Fibroblast of lung (primary cell): ENCODE measurements around the gene EHMT1. TPM values are rescaled to one million over a fixed set of nuclear protein-coding genes. Genes with fewer than 3 reads are reported as not detected.
"Not testable (repeated sequence)": the region's sequence is repeated elsewhere in the genome, so short reads cannot be mapped to it uniquely, and the experiment has no call there.

Source experiments
- DNase-seq, 2 donors: peaks; one replicate each; pipeline versions ENCODE4 v3.0.0 to v3.0.0-alpha.2; 2010; ENCODE audit warnings: low read depth in 2 of 2
- H2AFZ ChIP-seq: 2 replicates; pipeline ENCODE4 v1.5.1; 2012; ENCODE audit warnings: low read length, control low read depth, inconsistent platforms
- H3K27ac ChIP-seq: 2 replicates; pipeline ENCODE4 v1.5.1; 2011; ENCODE audit warnings: low read length, control low read depth; ENCODE audit not compliant: insufficient read depth
- H3K27me3 ChIP-seq: 2 replicates; pipeline ENCODE4 v1.5.1; 2011; ENCODE audit warnings: mild to moderate bottlenecking, low read length; ENCODE audit not compliant: control insufficient read depth, insufficient read depth
- H3K36me3 ChIP-seq: 2 replicates; pipeline ENCODE4 v1.5.1; 2011; ENCODE audit warnings: low read length; ENCODE audit not compliant: control insufficient read depth, insufficient read depth
- H3K4me1 ChIP-seq: 2 replicates; pipeline ENCODE4 v1.5.1; 2011; ENCODE audit warnings: low read length; ENCODE audit not compliant: control insufficient read depth, insufficient read depth; ENCODE audit errors: extremely low read depth
- H3K4me2 ChIP-seq: 2 replicates; pipeline ENCODE4 v1.5.1; 2011; ENCODE audit warnings: low read length, control low read depth; ENCODE audit not compliant: insufficient read depth; ENCODE audit errors: extremely low read depth
- H3K4me3 ChIP-seq, 4 experiments: fragments of 200-600 bp in 1 of 4; sonication (generic) in 1 of 4; replicated peaks in 1 of 4; 2 replicates each; pipeline ENCODE4 v1.5.1; 2011 to 2016; ENCODE audit warnings: low read length in 4 of 4, low read depth in 3 of 4, mild to moderate bottlenecking in 3 of 4, control low read depth in 2 of 4, inconsistent platforms in 1 of 4, mixed read lengths in 1 of 4; ENCODE audit not compliant: insufficient read depth in 1 of 4; ENCODE audit errors: control extremely low read depth in 1 of 4
- H3K79me2 ChIP-seq: 2 replicates; pipeline ENCODE4 v1.5.1; 2012; ENCODE audit warnings: mild to moderate bottlenecking, low read length, inconsistent platforms; ENCODE audit not compliant: control insufficient read depth, insufficient read depth
- H3K9ac ChIP-seq: 2 replicates; pipeline ENCODE4 v1.5.1; 2011; ENCODE audit warnings: mild to moderate bottlenecking, low read length, control low read depth; ENCODE audit not compliant: insufficient read depth
- H3K9me3 ChIP-seq: 2 replicates; pipeline ENCODE4 v1.5.1; 2012; ENCODE audit warnings: low read depth, low read length; ENCODE audit not compliant: control insufficient read depth, insufficient read depth
- H4K20me1 ChIP-seq: 2 replicates; pipeline ENCODE4 v1.5.1; 2011; ENCODE audit warnings: low read length; ENCODE audit not compliant: control insufficient read depth, insufficient read depth; ENCODE audit errors: extremely low read depth
- EZH2 ChIP-seq: IDR thresholded peaks from 2 replicates; pipeline ENCODE4 v1.5.1; 2012; ENCODE audit warnings: low read length, control low read depth, mild to moderate bottlenecking; ENCODE audit errors: missing control alignments
- polyA plus RNA-seq, 2 donors: library from polyadenylated mRNA; depleted of rRNA in 1 of 2; stranded (reverse) in 1 of 2; unstranded in 1 of 2; fragments of >200 nt; gene quantifications; 2 replicates each; pipeline ENCODE4 v1.2.1, GENCODE V29; 2011 to 2012; ENCODE audit warnings: missing spikeins in 1 of 2
- total RNA-seq: library from RNA; depleted of rRNA; stranded (reverse); fragments of >200 nt; gene quantifications from 2 replicates; pipeline ENCODE4 v1.2.1, GENCODE V29; 2014
- TF ChIP-seq, protein P1 (sequence below), 2 donors: IDR thresholded peaks in 1 of 2; conservative IDR thresholded peaks in 1 of 2; 1 replicate in 1 of 2; 2 replicates in 1 of 2; pipeline ENCODE4 v1.5.1; 2011 to 2012; ENCODE audit warnings: low read length in 2 of 2, control low read depth in 1 of 2, inconsistent platforms in 1 of 2, low read depth in 1 of 2, mild to moderate bottlenecking in 1 of 2

Gene EHMT1
- total and polyA plus RNA-seq, 2 donors (not counting 1 experiment from before 2014, with no cell fraction given): 22.4 to 48.6 TPM

DNA sequence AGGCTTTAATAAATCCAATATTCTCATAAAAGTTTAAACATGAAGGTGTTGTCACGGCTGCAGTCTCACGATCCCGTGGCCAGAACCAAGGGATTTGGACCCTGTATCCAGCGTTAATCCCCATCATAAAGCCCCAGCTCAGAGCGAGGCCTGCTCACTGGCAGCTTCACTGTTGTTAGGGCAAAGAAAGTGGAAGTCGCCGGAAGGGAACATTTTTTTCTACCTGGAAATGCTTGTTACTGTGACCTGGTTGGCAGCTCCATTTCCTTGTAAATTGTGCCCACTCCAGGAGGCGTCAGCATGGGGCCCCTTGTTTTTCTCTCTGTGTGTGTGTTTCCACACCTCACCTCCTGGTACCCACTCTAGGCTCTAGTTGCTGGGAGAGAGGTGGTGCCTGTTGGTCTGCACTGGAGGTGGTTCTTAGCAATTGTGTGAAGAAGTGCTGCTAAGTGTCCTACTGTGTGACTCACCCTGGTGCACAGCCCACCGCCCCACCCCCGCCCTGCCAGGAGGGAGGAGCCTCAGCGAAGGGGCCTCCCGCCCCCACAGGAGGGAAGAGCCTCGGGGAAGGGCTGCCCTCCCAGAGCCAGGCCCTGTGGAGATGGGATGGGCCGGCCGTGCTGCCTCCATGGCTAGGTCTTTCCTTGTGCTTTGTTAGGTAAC, 105.1 kb downstream of the EHMT1 start:
- H3K4me1 ChIP-seq: no peaks in the 10 kb centered on the region
- no peak overlapping the region for H3K27ac ChIP-seq
- H4K20me1 ChIP-seq: no peaks in the 10 kb centered on the region
- no peak overlapping the region for H2AFZ ChIP-seq
- no peaks in the 10 kb centered on the region for H3K27me3 ChIP-seq
- no peak overlapping the region for H3K4me3 ChIP-seq
- no peak overlapping the region for H3K9ac ChIP-seq
- no peaks in the 10 kb centered on the region for H3K9me3 ChIP-seq
- H3K79me2 ChIP-seq: peaks cover 39% of the 10 kb centered on the region
- TF ChIP-seq EZH2: no peak
- TF ChIP-seq, protein P1, sequence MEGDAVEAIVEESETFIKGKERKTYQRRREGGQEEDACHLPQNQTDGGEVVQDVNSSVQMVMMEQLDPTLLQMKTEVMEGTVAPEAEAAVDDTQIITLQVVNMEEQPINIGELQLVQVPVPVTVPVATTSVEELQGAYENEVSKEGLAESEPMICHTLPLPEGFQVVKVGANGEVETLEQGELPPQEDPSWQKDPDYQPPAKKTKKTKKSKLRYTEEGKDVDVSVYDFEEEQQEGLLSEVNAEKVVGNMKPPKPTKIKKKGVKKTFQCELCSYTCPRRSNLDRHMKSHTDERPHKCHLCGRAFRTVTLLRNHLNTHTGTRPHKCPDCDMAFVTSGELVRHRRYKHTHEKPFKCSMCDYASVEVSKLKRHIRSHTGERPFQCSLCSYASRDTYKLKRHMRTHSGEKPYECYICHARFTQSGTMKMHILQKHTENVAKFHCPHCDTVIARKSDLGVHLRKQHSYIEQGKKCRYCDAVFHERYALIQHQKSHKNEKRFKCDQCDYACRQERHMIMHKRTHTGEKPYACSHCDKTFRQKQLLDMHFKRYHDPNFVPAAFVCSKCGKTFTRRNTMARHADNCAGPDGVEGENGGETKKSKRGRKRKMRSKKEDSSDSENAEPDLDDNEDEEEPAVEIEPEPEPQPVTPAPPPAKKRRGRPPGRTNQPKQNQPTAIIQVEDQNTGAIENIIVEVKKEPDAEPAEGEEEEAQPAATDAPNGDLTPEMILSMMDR (conservative IDR thresholded peaks at IDR 0.05 in 1 of 2, IDR thresholded peaks at IDR 0.05 in 1 of 2; ENCODE audit: low read depth in 1 of 2, low read length in 2 of 2): no peak
- DNase-seq: peak in 1 of 2 donors; percentile 52
- peaks cover 9% of the 10 kb centered on the region for H3K36me3 ChIP-seq
- no peak overlapping the region for H3K4me2 ChIP-seq

DNA sequence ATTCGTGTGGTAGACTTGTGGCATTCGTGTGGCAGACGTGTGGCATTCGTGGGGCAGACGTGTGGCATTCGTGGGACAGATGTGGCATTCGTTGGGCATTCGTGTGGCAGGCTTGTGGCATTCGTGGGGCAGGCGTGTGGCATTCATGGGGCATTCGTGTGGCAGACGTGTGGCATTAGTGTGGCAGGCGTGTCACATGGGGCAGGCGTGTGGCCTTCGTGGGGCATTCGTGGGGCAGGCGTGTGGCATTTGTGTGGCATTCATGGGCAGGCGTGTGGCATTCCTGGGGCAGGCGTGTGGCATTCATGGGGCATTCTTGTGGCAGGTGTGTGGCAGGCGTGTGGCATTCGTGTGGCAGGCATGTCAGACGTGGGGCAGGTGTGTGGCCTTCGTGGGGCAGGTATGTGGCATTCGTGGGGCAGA, 106.0 kb downstream of the EHMT1 start:
- H4K20me1 ChIP-seq: no peaks in the 10 kb centered on the region
- H3K27me3 ChIP-seq: no peaks in the 10 kb centered on the region
- H3K79me2 ChIP-seq: peaks cover 39% of the 10 kb centered on the region
- H3K4me2 ChIP-seq: no peak overlapping the region
- H3K9ac ChIP-seq: no peak overlapping the region
- H2AFZ ChIP-seq: no peak overlapping the region
- no peak overlapping the region for H3K4me3 ChIP-seq
- H3K9me3 ChIP-seq: no peaks in the 10 kb centered on the region
- no peak overlapping the region for H3K27ac ChIP-seq
- TF ChIP-seq EZH2: no peak
- TF ChIP-seq, protein P1 (conservative IDR thresholded peaks at IDR 0.05 in 1 of 2, IDR thresholded peaks at IDR 0.05 in 1 of 2; ENCODE audit: low read depth in 1 of 2, low read length in 2 of 2): no peak
- H3K36me3 ChIP-seq: peaks cover 9% of the 10 kb centered on the region
- DNase-seq: no peak
- no peaks in the 10 kb centered on the region for H3K4me1 ChIP-seq

DNA sequence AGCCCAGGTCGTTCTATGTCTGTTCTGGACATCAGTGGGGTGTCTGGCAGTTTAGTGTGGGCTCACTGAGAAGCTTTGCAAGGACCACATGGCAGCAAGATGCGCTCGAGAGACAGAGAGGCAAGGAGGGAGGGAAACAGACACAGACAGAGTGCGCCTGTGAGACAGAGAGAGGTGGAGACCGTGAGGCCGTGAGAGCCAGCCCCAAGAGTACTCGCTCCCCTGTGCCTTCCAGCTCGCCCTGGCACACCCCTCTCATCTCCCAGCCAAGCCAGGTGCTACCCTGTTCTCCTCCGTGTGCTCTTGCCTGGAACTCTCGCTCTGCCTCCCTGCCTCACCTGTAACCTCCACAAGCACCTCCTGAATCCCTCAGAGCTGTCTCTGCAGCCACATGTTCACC, 106.8 kb downstream of the EHMT1 start:
- Histone ChIP-seq H2AFZ (no peak overlapping the region), H3K27ac (no peak overlapping the region), H3K79me2 (peaks cover 39% of the 10 kb centered on the region), H4K20me1 (no peaks in the 10 kb centered on the region), H3K9ac (no peak overlapping the region), H3K4me3 (no peak overlapping the region), H3K9me3 (no peaks in the 10 kb centered on the region), H3K4me2 (no peak overlapping the region), H3K27me3 (no peaks in the 10 kb centered on the region), H3K36me3 (peaks cover 9% of the 10 kb centered on the region), H3K4me1 (no peaks in the 10 kb centered on the region)
- TF ChIP-seq EZH2: no peak
- TF ChIP-seq, protein P1 (conservative IDR thresholded peaks at IDR 0.05 in 1 of 2, IDR thresholded peaks at IDR 0.05 in 1 of 2; ENCODE audit: low read depth in 1 of 2, low read length in 2 of 2): no peak
- no peak for DNase-seq

DNA sequence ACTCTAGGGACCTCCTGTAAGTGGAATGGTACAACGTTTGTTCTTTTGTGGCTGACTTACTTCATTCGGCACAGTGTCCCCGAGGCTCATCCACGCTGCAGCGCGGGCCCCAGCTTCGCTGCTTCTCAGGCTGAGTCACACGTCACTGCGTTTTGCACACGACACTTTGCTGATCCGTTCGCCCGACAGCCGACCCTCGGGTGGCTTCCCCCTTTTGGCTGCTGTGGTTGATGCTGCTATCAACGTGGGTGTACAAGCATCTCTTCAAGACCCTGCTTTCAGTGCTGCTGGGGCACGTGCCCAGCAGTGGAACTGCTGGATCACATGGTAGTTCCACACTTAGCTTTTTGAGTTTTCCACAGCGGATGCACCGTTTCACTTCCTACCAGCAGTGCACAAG, 107.5 kb downstream of the EHMT1 start:
- not testable (repeated sequence) for H2AFZ ChIP-seq, H3K9me3 ChIP-seq, H4K20me1 ChIP-seq, H3K27me3 ChIP-seq, H3K9ac ChIP-seq, H3K4me1 ChIP-seq, H3K4me3 ChIP-seq, H3K4me2 ChIP-seq, DNase-seq, H3K27ac ChIP-seq, H3K36me3 ChIP-seq
- peaks cover 42% of the 10 kb centered on the region for H3K79me2 ChIP-seq
